Measurements from ENCODE around the gene LMNA. TPM values are rescaled to one million over a fixed set of nuclear protein-coding genes. Genes with fewer than 3 reads are reported as not detected.
"Not testable (repeated sequence)": the region's sequence is repeated elsewhere in the genome, so short reads cannot be mapped to it uniquely, and the experiment has no call there.

Gene LMNA
- total RNA-seq: 588 and 767 TPM in 2 replicates

GRCh38 chr1:156114101-156114918 is at the start of gene LMNA:
TSS of gene LMNA (plus strand) at chr1:156114711. CDS start at chr1:156114919, 208 bp downstream.
- no peak for DNase-seq (ENCODE audit: extremely low read depth, low read depth, low spot score)

GRCh38 chr1:156065212-156065611 is 49.3 kb upstream of the LMNA start:
- DNase-seq (ENCODE audit: extremely low read depth, low read depth, low spot score): no peak

GRCh38 chr1:156065871-156066270 is 48.6 kb upstream of the LMNA start:
- DNase-seq (ENCODE audit: extremely low read depth, low read depth, low spot score): no peak

GRCh38 chr1:156067262-156067661 is 47.2 kb upstream of the LMNA start:
- DNase-seq (ENCODE audit: extremely low read depth, low read depth, low spot score): no peak

- DNase-seq (ENCODE audit: extremely low read depth, low read depth, low spot score): no peak
These were observed 44.7 kb upstream of the LMNA start for GRCh38 chr1:156069490-156070455.

GRCh38 chr1:156070548-156070947 is 44.0 kb upstream of the LMNA start:
- DNase-seq (ENCODE audit: extremely low read depth, low read depth, low spot score): no peak

- DNase-seq (ENCODE audit: extremely low read depth, low read depth, low spot score): not testable (repeated sequence)
These were observed 43.1 kb upstream of the LMNA start for GRCh38 chr1:156071332-156071816.

- DNase-seq (ENCODE audit: extremely low read depth, low read depth, low spot score): no peak
These were observed 42.3 kb upstream of the LMNA start for GRCh38 chr1:156072251-156072650.

GRCh38 chr1:156073110-156073687 is 41.3 kb upstream of the LMNA start:
- no peak for DNase-seq (ENCODE audit: extremely low read depth, low read depth, low spot score)

- DNase-seq (ENCODE audit: extremely low read depth, low read depth, low spot score): no peak
These were observed 40.8 kb upstream of the LMNA start for GRCh38 chr1:156073740-156074139.

GRCh38 chr1:156074661-156075060 is 39.9 kb upstream of the LMNA start:
- DNase-seq (ENCODE audit: extremely low read depth, low read depth, low spot score): no peak

GRCh38 chr1:156075162-156075561 is 39.3 kb upstream of the LMNA start:
- no peak for DNase-seq (ENCODE audit: extremely low read depth, low read depth, low spot score)

- no peak for DNase-seq (ENCODE audit: extremely low read depth, low read depth, low spot score)
These were observed 38.7 kb upstream of the LMNA start for GRCh38 chr1:156075775-156076204.

- DNase-seq (ENCODE audit: extremely low read depth, low read depth, low spot score): no peak
These were observed 37.7 kb upstream of the LMNA start for GRCh38 chr1:156076609-156077429.

GRCh38 chr1:156077430-156077760 is 37.1 kb upstream of the LMNA start:
- no peak for DNase-seq (ENCODE audit: extremely low read depth, low read depth, low spot score)

GRCh38 chr1:156078728-156079127 is 35.8 kb upstream of the LMNA start:
- DNase-seq (ENCODE audit: extremely low read depth, low read depth, low spot score): no peak

GRCh38 chr1:156079762-156080161 is 34.7 kb upstream of the LMNA start:
- no peak for DNase-seq (ENCODE audit: extremely low read depth, low read depth, low spot score)

- no peak for DNase-seq (ENCODE audit: extremely low read depth, low read depth, low spot score)
These were observed 34.2 kb upstream of the LMNA start for GRCh38 chr1:156080241-156080862.

- no peak for DNase-seq (ENCODE audit: extremely low read depth, low read depth, low spot score)
These were observed 33.7 kb upstream of the LMNA start for GRCh38 chr1:156080863-156081179.
